Nephron (organoid): ENCODE results near the gene CCDC107.

ENCODE experiments used
- H3K27ac Mint-ChIP-seq, 3 experiments: 2 replicates each; pipeline ENCODE4 v1.8.0; 2020; ENCODE audit warnings: mixed read lengths in 3 of 3, mild to moderate bottlenecking in 2 of 3, moderate library complexity in 1 of 3
- H3K27me3 Mint-ChIP-seq: 2 replicates; pipeline ENCODE4 v1.8.0; 2021; ENCODE audit warnings: low read depth, mild to moderate bottlenecking, moderate library complexity, mixed read lengths
- H3K36me3 Mint-ChIP-seq: 2 replicates; pipeline ENCODE4 v1.8.0; 2020; ENCODE audit warnings: low read depth, mixed read lengths
- H3K4me1 Mint-ChIP-seq: 2 replicates; pipeline ENCODE4 v1.8.0; 2020; ENCODE audit warnings: mixed read lengths
- H3K4me3 Mint-ChIP-seq, 3 experiments: 2 replicates each; pipeline ENCODE4 v1.8.0; 2020; ENCODE audit warnings: mild to moderate bottlenecking in 3 of 3, mixed read lengths in 3 of 3, moderate library complexity in 2 of 3
- H3K9me3 Mint-ChIP-seq: 2 replicates; pipeline ENCODE4 v1.8.0; 2020; ENCODE audit warnings: mixed read lengths
- CTCF ChIP-seq, 3 experiments: fragments of 200-600 bp; sonication (generic); IDR thresholded peaks; one replicate each; pipeline ENCODE4 v1.5.0; 2021; ENCODE audit warnings: antibody characterized with exemption in 3 of 3; ENCODE audit not compliant: unreplicated experiment in 3 of 3

The CCDC107 gene

GRCh38 chr9:35702696-35703095, 44.6 kb downstream of the CCDC107 start:
- no peaks in the 10 kb centered on the region for H3K9me3 Mint-ChIP-seq
- peaks cover 45% of the 10 kb centered on the region for H3K36me3 Mint-ChIP-seq
- TF ChIP-seq CTCF (IDR thresholded peaks at IDR 0.05; ENCODE audit: unreplicated experiment in 3 of 3), result no peak
- H3K4me3 Mint-ChIP-seq, result no peak overlapping the region
- no peak overlapping the region for H3K27ac Mint-ChIP-seq
- H3K27me3 Mint-ChIP-seq, result no peaks in the 10 kb centered on the region
- H3K4me1 Mint-ChIP-seq, result no peaks in the 10 kb centered on the region

GRCh38 chr9:35703906-35704672, 46.0 kb downstream of the CCDC107 start:
- H3K9me3 Mint-ChIP-seq, result no peaks in the 10 kb centered on the region
- TF ChIP-seq CTCF (IDR thresholded peaks at IDR 0.05; ENCODE audit: unreplicated experiment in 3 of 3), result no peak
- no peak overlapping the region for H3K4me3 Mint-ChIP-seq
- H3K4me1 Mint-ChIP-seq, result no peaks in the 10 kb centered on the region
- H3K27ac Mint-ChIP-seq, result no peak overlapping the region
- peaks cover 59% of the 10 kb centered on the region for H3K36me3 Mint-ChIP-seq
- H3K27me3 Mint-ChIP-seq, result no peaks in the 10 kb centered on the region

GRCh38 chr9:35705372-35705771, 47.3 kb downstream of the CCDC107 start:
- TF ChIP-seq CTCF (IDR thresholded peaks at IDR 0.05; ENCODE audit: unreplicated experiment in 3 of 3), result no peak
- Mint-ChIP-seq H3K27me3 (no peaks in the 10 kb centered on the region), H3K4me1 (no peaks in the 10 kb centered on the region), H3K27ac (no peak overlapping the region), H3K36me3 (peaks cover 65% of the 10 kb centered on the region), H3K9me3 (no peaks in the 10 kb centered on the region), H3K4me3 (no peak overlapping the region)

GRCh38 chr9:35705836-35706430, 47.8 kb downstream of the CCDC107 start:
- Mint-ChIP-seq H3K27me3 (no peaks in the 10 kb centered on the region), H3K9me3 (no peaks in the 10 kb centered on the region), H3K27ac (no peak overlapping the region), H3K4me3 (no peak overlapping the region), H3K36me3 (peaks cover 71% of the 10 kb centered on the region), H3K4me1 (no peaks in the 10 kb centered on the region)
- TF ChIP-seq CTCF (IDR thresholded peaks at IDR 0.05; ENCODE audit: unreplicated experiment in 3 of 3), result no peak

- H3K36me3 Mint-ChIP-seq, result peaks cover 80% of the 10 kb centered on the region
- no peaks in the 10 kb centered on the region for H3K4me1 Mint-ChIP-seq
- H3K9me3 Mint-ChIP-seq, result no peaks in the 10 kb centered on the region
- H3K27me3 Mint-ChIP-seq, result no peaks in the 10 kb centered on the region
- no peak overlapping the region for H3K4me3 Mint-ChIP-seq
- H3K27ac Mint-ChIP-seq, result no peak overlapping the region
- no peak for TF ChIP-seq CTCF (IDR thresholded peaks at IDR 0.05; ENCODE audit: unreplicated experiment in 3 of 3)
Measured at GRCh38 chr9:35706951-35707350, 48.9 kb downstream of the CCDC107 start.

GRCh38 chr9:35708146-35708545, 50.1 kb downstream of the CCDC107 start:
- H3K4me1 Mint-ChIP-seq, result no peaks in the 10 kb centered on the region
- H3K27me3 Mint-ChIP-seq, result no peaks in the 10 kb centered on the region
- H3K27ac Mint-ChIP-seq, result no peak overlapping the region
- TF ChIP-seq CTCF (IDR thresholded peaks at IDR 0.05; ENCODE audit: unreplicated experiment in 3 of 3), result no peak
- no peaks in the 10 kb centered on the region for H3K9me3 Mint-ChIP-seq
- H3K4me3 Mint-ChIP-seq, result no peak overlapping the region
- peaks cover 82% of the 10 kb centered on the region for H3K36me3 Mint-ChIP-seq
